CD14-positive monocyte (primary cell): ENCODE data around the gene CEP162. TPM values are rescaled to one million over a fixed set of nuclear protein-coding genes. Genes with fewer than 3 reads are reported as not detected.

Source experiments
- DNase-seq, 3 donors: peaks; one replicate each; pipeline ENCODE4 v3.0.0-alpha.2; 2011 to 2022
- H2AFZ ChIP-seq: 2 replicates; pipeline ENCODE4 v1.6.0; 2012; ENCODE audit warnings: mild to moderate bottlenecking, low read depth, low read length, inconsistent platforms; ENCODE audit not compliant: insufficient read depth, poor library complexity, severe bottlenecking
- H3K27ac ChIP-seq, 2 donors: 1 replicate in 1 of 2; 2 replicates in 1 of 2; pipeline ENCODE4 v1.5.1; 2012 to 2013; ENCODE audit warnings: low read length in 2 of 2, control low read depth in 1 of 2, inconsistent platforms in 1 of 2, low read depth in 1 of 2, mild to moderate bottlenecking in 1 of 2
- H3K27me3 ChIP-seq, 2 donors: one replicate each; pipeline versions ENCODE4 v1.6.0 to v1.6.1; 2011 to 2013; ENCODE audit warnings: low read length in 2 of 2; ENCODE audit not compliant: control insufficient read depth in 2 of 2, insufficient read depth in 2 of 2
- H3K36me3 ChIP-seq, 2 donors: replicated peaks in 1 of 2; 1 replicate in 1 of 2; 2 replicates in 1 of 2; pipeline versions ENCODE4 v1.5.1 to v1.6.1; 2012 to 2013; ENCODE audit warnings: low read length in 2 of 2, control low read depth in 1 of 2, inconsistent platforms in 1 of 2, mild to moderate bottlenecking in 1 of 2; ENCODE audit not compliant: insufficient read depth in 2 of 2, control insufficient read depth in 1 of 2
- H3K4me1 ChIP-seq, 2 donors: 1 replicate in 1 of 2; 2 replicates in 1 of 2; pipeline versions ENCODE4 v1.5.1 to v1.6.1; 2012 to 2013; ENCODE audit warnings: low read length in 2 of 2, control low read depth in 1 of 2, inconsistent platforms in 1 of 2, mild to moderate bottlenecking in 1 of 2, moderate library complexity in 1 of 2; ENCODE audit not compliant: insufficient read depth in 2 of 2, control insufficient read depth in 1 of 2
- H3K4me2 ChIP-seq: replicated peaks from 2 replicates; pipeline ENCODE3; 2012; ENCODE audit warnings: low read length, moderate library complexity, mild to moderate bottlenecking; ENCODE audit not compliant: poor library complexity, severe bottlenecking; ENCODE audit errors: extremely low read depth
- H3K4me3 ChIP-seq, 3 experiments: fragments of 200-600 bp in 1 of 3; sonication (generic) in 1 of 3; replicated peaks in 1 of 3; 1 replicate in 2 of 3; 2 replicates in 1 of 3; pipeline ENCODE4 v1.5.1; 2011 to 2013; ENCODE audit warnings: low read length in 3 of 3, mild to moderate bottlenecking in 3 of 3, control low read depth in 2 of 3, low read depth in 2 of 3, inconsistent platforms in 1 of 3, moderate library complexity in 1 of 3
- H3K79me2 ChIP-seq: 2 replicates; pipeline ENCODE4 v1.6.0; 2012; ENCODE audit warnings: mild to moderate bottlenecking, control low read depth, inconsistent platforms, low read length, moderate library complexity; ENCODE audit not compliant: insufficient read depth
- H3K9ac ChIP-seq: 2 replicates; pipeline ENCODE4 v1.6.0; 2017; ENCODE audit warnings: low read length, mild to moderate bottlenecking; ENCODE audit not compliant: insufficient read depth, poor library complexity, severe bottlenecking
- H3K9me3 ChIP-seq, 2 donors: replicated peaks in 1 of 2; 1 replicate in 1 of 2; 2 replicates in 1 of 2; pipeline versions ENCODE4 v1.5.1 to v1.6.1; 2012 to 2013; ENCODE audit warnings: low read length in 2 of 2, control low read depth in 1 of 2; ENCODE audit not compliant: control insufficient read depth in 1 of 2, insufficient read depth in 1 of 2
- H4K20me1 ChIP-seq: 2 replicates; pipeline ENCODE4 v1.6.0; 2012; ENCODE audit warnings: mild to moderate bottlenecking, low read length, control low read depth, moderate library complexity; ENCODE audit not compliant: insufficient read depth
- H3K27ac Mint-ChIP-seq, 7 donors: one replicate each; pipeline ENCODE4 v1.8.0; 2020; ENCODE audit warnings: mild to moderate bottlenecking in 7 of 7, mixed read lengths in 7 of 7, moderate library complexity in 6 of 7, inconsistent platforms in 2 of 7
- H3K27me3 Mint-ChIP-seq, 3 donors: one replicate each; pipeline ENCODE4 v1.8.0; 2021 to 2022; ENCODE audit warnings: low read depth in 3 of 3, mild to moderate bottlenecking in 3 of 3, mixed read lengths in 3 of 3, moderate library complexity in 3 of 3, inconsistent platforms in 1 of 3
- H3K36me3 Mint-ChIP-seq, 2 donors: one replicate each; pipeline ENCODE4 v1.8.0; 2020; ENCODE audit warnings: mixed read lengths in 2 of 2, inconsistent platforms in 1 of 2, mild to moderate bottlenecking in 1 of 2
- H3K4me1 Mint-ChIP-seq: one replicate; pipeline ENCODE4 v1.8.0; 2020; ENCODE audit warnings: mild to moderate bottlenecking, mixed read lengths
- H3K4me3 Mint-ChIP-seq, 2 donors: one replicate each; pipeline ENCODE4 v1.8.0; 2020; ENCODE audit warnings: mild to moderate bottlenecking in 2 of 2, mixed read lengths in 2 of 2, moderate library complexity in 1 of 2
- H3K9me3 Mint-ChIP-seq, 7 donors: one replicate each; pipeline ENCODE4 v1.8.0; 2020 to 2022; ENCODE audit warnings: mixed read lengths in 7 of 7, mild to moderate bottlenecking in 6 of 7, moderate library complexity in 6 of 7, inconsistent platforms in 2 of 7
- CTCF ChIP-seq: fragments of 200-600 bp; IDR thresholded peaks from one replicate; pipeline ENCODE4 v1.8.0; 2022; ENCODE audit warnings: antibody characterized with exemption, mild to moderate bottlenecking
- WGBS: methylation state at CpG from one replicate; pipeline ENCODE4 v1.1.5; 2013; ENCODE audit warnings: missing lambda C conversion rate; ENCODE audit not compliant: insufficient coverage; 5-methylcytosine and 5-hydroxymethylcytosine counted together
- intact Hi-C, 2 donors: fragments of 100-400 bp; cut with micrococcal nuclease; formaldehyde crosslinking; loops; one replicate each; pipeline versions ENCODE4 v1.15.0 to v1.15.1; 2023
- polyA plus RNA-seq, 3 donors: library from polyadenylated mRNA; depleted of rRNA in 1 of 3; unstranded in 2 of 3; stranded (reverse) in 1 of 3; fragments of 300-500 nt in 2 of 3; fragments of >200 nt in 1 of 3; fragmentation: Illumina TruSeq in 2 of 3; gene quantifications; 1 replicate in 2 of 3; 2 replicates in 1 of 3; pipeline ENCODE4 v1.2.3, GENCODE V29; 2012 to 2021

CEP162 gene
- polyA plus RNA-seq, 3 donors: 1.5 to 2.7 (median 1.6) TPM

GRCh38 chr6:84082689-84083265 is 144.7 kb downstream of the CEP162 start:
- H2AFZ ChIP-seq: no peak overlapping the region
- no peak overlapping the region for H3K4me3 ChIP-seq
- no peak overlapping the region for H3K4me2 ChIP-seq
- no peaks in the 10 kb centered on the region for H3K79me2 ChIP-seq
- Mint-ChIP-seq H3K4me3 (no peak overlapping the region), H3K36me3 (no peaks in the 10 kb centered on the region), H3K27me3 (peaks cover 0 to 6% (median 0%) of the 10 kb centered on the region in 3 donors), H3K27ac (no peak overlapping the region), H3K4me1 (no peaks in the 10 kb centered on the region), H3K9me3 (peaks cover 0 to 12% (median 2%) of the 10 kb centered on the region in 7 donors)
- no peak for DNase-seq
- intact Hi-C loops: no loop called here
- no peaks in the 10 kb centered on the region for H3K4me1 ChIP-seq
- WGBS: 78% methylated on average over 2 of the region's 11 CpGs
- H4K20me1 ChIP-seq: no peaks in the 10 kb centered on the region
- peaks cover 0 to 4% of the 10 kb centered on the region in 2 donors for H3K9me3 ChIP-seq
- H3K9ac ChIP-seq: no peak overlapping the region
- no peak for TF ChIP-seq CTCF
- H3K36me3 ChIP-seq: no peaks in the 10 kb centered on the region
- no peaks in the 10 kb centered on the region for H3K27me3 ChIP-seq
- H3K27ac ChIP-seq: no peak overlapping the region

- intact Hi-C loops: no loop called here
- TF ChIP-seq CTCF: no peak
- Histone ChIP-seq H3K79me2 (no peaks in the 10 kb centered on the region), H2AFZ (no peak overlapping the region), H4K20me1 (no peaks in the 10 kb centered on the region), H3K4me2 (no peak overlapping the region), H3K36me3 (no peaks in the 10 kb centered on the region), H3K4me3 (no peak overlapping the region), H3K27ac (no peak overlapping the region), H3K27me3 (no peaks in the 10 kb centered on the region), H3K9ac (no peak overlapping the region), H3K9me3 (peaks cover 0 to 4% of the 10 kb centered on the region in 2 donors), H3K4me1 (no peaks in the 10 kb centered on the region)
- Mint-ChIP-seq H3K36me3 (no peaks in the 10 kb centered on the region), H3K27ac (no peak overlapping the region), H3K4me3 (no peak overlapping the region), H3K27me3 (peaks cover 0 to 4% (median 0%) of the 10 kb centered on the region in 3 donors), H3K9me3 (peaks cover 0 to 15% (median 2%) of the 10 kb centered on the region in 7 donors), H3K4me1 (no peaks in the 10 kb centered on the region)
- no peak for DNase-seq
- no CpG with 5 or more reads among the region's 2 CpGs for WGBS
Observed at GRCh38 chr6:84081222-84081621, 146.2 kb downstream of the CEP162 start.
